ENCODE measurements around the gene LAMC3. TPM values are rescaled to one million over a fixed set of nuclear protein-coding genes. Genes with fewer than 3 reads are reported as not detected.
"Not testable (repeated sequence)": the region's sequence is repeated elsewhere in the genome, so short reads cannot be mapped to it uniquely, and the experiment has no call there.

The LAMC3 gene
- polyA plus RNA-seq, 1 donor: 1.9 TPM

- no peak for DNase-seq (ENCODE audit: low read depth)
These were observed 20.1 kb downstream of the LAMC3 start for GRCh38 chr9:131028931-131029573.

DNA sequence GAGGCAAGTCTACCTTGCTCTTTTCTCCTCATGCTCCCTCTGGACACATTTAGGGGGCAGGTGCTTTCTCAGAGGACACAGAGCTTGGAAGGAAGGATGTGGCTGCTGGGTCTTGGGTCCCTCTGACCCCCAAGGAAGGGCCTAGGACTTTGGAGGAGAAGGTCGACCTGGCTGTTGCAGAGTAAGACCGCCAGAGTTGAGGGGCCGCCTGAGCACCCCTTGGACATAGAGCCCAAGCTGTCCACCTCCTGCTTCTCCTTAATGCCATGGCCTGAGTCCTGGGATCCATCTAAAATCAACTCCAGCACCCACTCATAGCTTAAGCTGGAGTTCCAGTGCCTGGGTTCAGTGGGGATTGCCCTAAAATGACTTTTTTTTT is 20.6 kb downstream of the LAMC3 start:
- DNase-seq (ENCODE audit: low read depth): no peak

GRCh38 chr9:131030239-131031004 is 21.4 kb downstream of the LAMC3 start:
- DNase-seq (ENCODE audit: low read depth): no peak

DNA sequence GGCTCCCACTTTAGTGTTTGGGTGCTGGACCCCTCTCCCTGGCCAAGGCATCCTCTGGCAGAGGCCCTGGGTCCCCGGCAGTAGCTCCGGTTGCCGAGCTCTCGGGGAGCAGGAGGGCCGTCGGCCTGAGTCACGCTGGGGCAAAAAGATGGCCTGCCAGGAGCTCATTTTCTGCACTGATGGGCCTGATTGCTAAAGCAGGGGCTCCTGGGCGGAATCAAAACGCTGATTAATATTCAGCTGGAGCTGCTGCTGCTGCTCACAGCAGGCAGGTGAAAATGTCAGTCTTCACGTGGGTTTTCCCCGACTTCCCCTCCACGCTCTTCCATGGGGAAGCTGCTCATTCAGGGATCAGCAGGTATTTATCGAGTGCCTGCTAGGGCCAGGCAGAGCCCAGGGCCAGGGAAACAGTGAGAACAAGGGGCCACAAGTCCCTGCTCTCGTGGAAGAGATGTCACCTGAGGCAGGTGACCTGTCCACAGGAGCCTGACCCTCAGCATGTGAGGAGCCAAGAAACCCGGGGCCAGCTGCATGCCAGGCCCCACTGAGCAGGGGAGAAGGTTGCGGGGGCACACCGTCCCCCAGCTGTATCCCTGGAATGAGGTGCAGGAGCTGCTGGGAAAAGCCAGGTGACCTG is 22.1 kb downstream of the LAMC3 start:
- no peak for DNase-seq (ENCODE audit: low read depth)

DNA sequence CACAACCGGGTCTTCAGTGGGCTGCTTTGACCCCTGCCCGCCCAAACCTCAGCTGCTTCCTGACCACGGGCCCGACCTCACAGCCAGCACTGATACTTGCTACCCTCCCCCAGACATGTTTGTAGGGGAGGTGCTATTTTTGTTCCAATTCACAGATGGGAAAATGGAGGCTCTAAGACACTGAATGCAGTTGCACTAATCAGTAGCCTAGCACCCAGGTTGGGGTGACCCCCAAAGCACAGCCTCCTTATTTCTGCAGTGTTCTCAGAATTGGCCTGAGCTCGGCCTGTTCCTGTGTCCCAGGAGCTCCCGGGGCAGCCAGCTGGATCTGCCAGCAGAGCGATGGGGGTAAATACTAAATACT is 22.6 kb downstream of the LAMC3 start:
- no peak for DNase-seq (ENCODE audit: low read depth)

- no peak for DNase-seq (ENCODE audit: low read depth)
These were observed 23.4 kb downstream of the LAMC3 start for GRCh38 chr9:131032384-131032783.

DNA sequence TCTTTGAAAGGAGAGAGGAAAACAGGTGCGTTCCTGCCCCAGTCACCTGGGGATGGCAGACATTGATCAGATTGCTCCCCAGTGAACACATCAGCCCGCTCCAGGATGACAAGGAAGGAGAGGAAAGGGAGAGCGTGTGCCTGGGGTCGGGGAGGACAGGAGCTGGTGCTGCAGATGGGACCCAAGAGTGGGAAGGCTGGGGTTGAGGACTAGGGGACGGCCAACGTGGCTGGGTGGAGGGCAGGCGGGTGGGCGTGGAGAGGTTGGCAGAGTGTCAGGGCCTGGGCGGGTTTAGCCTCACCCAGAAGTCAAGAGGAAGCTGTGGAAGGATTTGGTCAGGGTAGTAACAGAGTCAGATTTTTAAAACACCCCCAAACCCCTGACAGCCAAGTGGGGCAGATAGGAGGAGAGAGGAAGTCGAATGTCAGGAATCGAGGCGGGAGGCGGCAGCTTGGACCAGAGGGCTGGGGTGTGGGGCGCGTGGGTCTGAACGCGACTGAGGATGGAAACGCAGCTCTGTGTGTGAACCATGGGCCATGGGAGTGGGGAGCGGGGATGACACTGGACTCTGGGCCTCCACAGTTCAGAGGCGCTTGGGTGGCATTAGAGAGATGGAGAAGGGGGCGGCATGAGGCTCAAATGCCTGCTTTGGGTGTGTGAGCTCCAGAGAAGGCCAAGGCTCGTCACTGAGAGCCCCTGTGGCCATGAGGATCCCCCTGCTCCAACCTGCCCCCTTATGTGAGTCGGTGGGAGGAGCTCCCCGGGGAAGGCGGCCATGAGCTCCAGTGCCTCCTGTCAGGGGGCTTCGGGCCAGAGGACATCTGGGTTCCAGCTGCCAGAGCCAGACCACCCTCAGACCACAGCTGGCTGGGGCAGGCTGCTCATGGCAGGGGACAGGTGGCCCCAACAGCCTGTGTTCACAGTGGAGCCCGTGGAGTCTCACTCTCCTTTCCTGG is 24.6 kb downstream of the LAMC3 start:
- DNase-seq (ENCODE audit: low read depth): no peak

DNA sequence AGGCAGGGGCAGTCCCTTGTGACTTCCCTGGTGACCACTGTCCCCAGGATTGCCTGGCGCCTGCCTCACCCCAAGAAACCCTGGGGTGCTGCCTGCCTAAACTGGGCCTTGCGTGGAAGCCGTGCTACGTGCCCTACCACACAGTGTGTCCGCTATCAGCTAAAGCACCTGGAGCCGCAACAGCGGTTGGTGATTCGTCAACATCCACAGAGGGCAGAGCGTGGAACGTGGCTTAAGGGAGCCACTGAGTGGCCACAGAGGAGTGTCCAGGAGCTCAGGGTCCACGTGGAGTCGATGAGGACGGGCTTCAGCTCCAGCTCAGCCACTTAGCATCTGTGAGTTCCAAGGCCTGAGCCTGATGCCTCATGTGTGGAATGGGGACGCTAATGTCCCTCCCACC is 25.3 kb downstream of the LAMC3 start:
- DNase-seq (ENCODE audit: low read depth): no peak

- not testable (repeated sequence) for DNase-seq (ENCODE audit: low read depth)
These were observed 25.8 kb downstream of the LAMC3 start for GRCh38 chr9:131034749-131035148.

GRCh38 chr9:131035548-131035947 is 26.6 kb downstream of the LAMC3 start:
- no peak for DNase-seq (ENCODE audit: low read depth)

- DNase-seq (ENCODE audit: low read depth): no peak
These were observed 27.1 kb downstream of the LAMC3 start for GRCh38 chr9:131036071-131036470.

DNA sequence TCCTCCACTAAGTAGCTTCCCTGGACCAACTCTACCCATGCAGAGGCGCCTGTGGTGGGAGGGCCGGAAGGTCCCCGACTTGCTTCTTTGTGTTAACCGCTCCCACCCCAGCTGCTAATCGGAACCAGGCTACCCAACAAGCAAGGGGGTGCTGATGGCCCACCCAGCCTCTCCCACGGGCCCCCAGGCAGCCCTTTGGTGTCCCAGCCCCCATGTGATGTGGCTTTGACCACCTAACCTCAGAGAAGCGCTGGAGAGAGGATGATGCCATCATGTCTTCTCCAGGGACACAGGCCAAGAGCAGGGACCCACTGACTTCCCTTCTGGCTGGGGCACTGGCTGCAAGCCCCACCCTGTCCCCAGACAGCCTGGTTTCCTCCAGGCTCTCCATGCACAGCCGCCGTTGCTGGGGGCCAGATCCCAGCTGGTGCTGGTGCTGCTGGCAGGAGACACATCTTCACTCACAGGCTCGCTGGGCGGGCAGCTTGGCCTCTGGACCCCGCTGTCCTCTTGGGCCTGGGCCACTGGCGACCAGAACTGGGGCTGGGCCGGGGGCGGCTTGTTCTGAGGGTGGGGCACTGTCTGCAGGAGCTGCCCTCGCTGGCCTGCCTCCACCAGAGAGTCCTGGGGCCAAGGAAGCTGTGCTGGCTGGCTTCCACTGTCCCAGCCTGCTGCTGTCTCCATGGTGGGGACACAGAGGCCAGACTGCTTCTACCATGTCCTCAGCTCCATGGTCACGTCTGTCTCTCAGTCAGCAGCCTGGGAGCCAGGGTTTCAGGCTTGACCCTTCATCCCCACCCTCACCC is 27.8 kb downstream of the LAMC3 start:
- no peak for DNase-seq (ENCODE audit: low read depth)

- DNase-seq (ENCODE audit: low read depth): no peak
These were observed 28.6 kb downstream of the LAMC3 start for GRCh38 chr9:131037335-131038255.

DNA sequence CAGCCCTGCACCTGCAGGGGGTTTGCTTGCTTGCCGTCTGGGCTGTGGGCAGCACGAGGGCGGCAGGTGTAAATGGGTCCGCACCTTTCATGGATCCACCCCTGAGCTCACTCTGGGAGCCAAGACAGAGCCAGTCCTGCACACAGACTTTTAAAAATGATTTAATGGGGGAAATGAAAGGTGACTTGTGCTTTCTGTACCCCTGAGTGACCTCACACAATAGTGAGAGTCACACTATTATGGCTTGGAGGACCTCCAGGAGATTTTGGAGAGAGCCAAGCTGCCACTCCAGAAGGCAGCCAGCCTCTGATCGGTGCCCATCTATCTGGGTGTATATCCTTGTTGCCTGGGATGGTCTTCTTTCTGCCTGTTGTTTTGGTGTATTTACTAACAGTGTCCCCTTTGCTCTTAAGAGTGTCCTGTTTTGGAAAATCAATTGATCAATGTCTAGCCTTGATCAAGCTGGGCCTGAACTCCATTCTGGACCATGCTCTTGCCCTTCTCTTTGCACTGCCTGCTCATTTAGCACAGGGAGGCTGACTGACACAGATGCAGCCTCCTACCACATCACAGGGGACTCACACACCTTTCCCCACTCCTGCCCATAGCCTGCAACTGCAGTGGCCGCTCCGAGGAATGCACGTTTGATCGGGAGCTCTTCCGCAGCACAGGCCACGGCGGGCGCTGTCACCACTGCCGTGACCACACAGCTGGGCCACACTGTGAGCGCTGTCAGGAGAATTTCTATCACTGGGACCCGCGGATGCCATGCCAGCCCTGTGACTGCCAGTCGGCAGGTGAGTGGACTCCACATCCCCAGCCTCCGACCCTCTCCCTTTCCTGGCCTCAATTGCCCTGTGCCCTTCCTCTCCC is 29.5 kb downstream of the LAMC3 start:
- DNase-seq (ENCODE audit: low read depth): no peak

GRCh38 chr9:131039129-131039954 is 30.4 kb downstream of the LAMC3 start:
- no peak for DNase-seq (ENCODE audit: low read depth)

DNA sequence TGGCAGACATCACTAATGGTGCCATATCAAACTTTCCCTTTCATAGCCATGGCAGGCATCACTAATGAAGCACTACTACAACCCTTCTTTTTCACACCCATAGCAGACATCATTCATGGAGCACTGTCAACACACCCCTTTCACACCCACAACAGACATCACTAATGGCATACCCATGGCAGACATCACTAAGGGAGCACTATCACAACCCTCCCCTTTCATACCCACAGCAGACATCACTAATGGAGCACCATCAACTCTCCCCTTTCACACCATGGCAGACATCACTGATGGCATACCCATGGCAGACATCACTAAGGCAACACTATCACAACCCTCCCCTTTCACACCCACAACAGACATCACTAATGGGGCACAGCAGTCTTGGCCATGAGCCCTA is 33.7 kb downstream of the LAMC3 start:
- DNase-seq (ENCODE audit: low read depth): no peak

DNA sequence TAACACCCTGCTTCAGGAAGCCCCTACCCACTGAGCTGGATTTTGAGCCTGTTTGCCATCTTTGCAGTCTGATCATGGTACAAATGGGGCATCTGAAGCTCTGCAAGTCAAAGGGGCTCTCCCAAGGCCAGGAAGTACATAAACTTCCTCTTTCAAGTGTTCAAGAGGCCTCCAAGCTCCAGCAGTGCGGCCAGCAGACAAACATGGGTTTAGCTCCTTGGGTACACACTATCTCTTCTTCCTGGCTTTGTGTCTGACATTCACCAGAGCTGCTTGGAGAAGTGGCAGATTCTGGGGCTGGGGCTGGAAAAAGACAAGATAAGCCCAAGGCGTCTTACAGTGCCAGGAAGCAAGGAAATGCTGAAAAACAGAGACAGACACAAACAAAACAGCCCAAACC is 34.1 kb downstream of the LAMC3 start:
- DNase-seq (ENCODE audit: low read depth): no peak

- DNase-seq (ENCODE audit: low read depth): no peak
These were observed 34.7 kb downstream of the LAMC3 start for GRCh38 chr9:131043646-131044045.
